DMS114 treated with DMSO at 0.1 percent for 48 hours (cell line): ENCODE results near the gene MCF2.

Experiments used
- DNase-seq: peaks from one replicate; lab custom pipeline; 2025; ENCODE audit not compliant: unreplicated experiment; lab: John Stamatoyannopoulos, UW

The MCF2 gene

GRCh38 chrX:139639253-139639652, 68.7 kb downstream of the MCF2 start:
- no peak for DNase-seq

GRCh38 chrX:139600105-139600504, 107.9 kb downstream of the MCF2 start:
- no peak for DNase-seq

GRCh38 chrX:139596068-139596467, 111.9 kb downstream of the MCF2 start:
- no peak for DNase-seq

GRCh38 chrX:139585613-139586012, 122.4 kb downstream of the MCF2 start:
- no peak for DNase-seq

GRCh38 chrX:139581068-139581467, 126.9 kb downstream of the MCF2 start:
- no peak for DNase-seq

- no peak for DNase-seq
Measured at GRCh38 chrX:139566981-139567380, 141.0 kb downstream of the MCF2 start.

GRCh38 chrX:139563251-139563650, 144.7 kb downstream of the MCF2 start:
- no peak for DNase-seq

- DNase-seq = no peak
Measured at GRCh38 chrX:139560221-139560620, 147.7 kb downstream of the MCF2 start.

- DNase-seq = peak; percentile 17
Measured at GRCh38 chrX:139559383-139560042, 148.5 kb downstream of the MCF2 start.

GRCh38 chrX:139554991-139555675, 152.8 kb downstream of the MCF2 start:
- no peak for DNase-seq

GRCh38 chrX:139554376-139554775, 153.6 kb downstream of the MCF2 start:
- DNase-seq = no peak

- no peak for DNase-seq
Measured at GRCh38 chrX:139544591-139544990, 163.4 kb downstream of the MCF2 start.

- no peak for DNase-seq
Measured at GRCh38 chrX:139543920-139544319, 164.0 kb downstream of the MCF2 start.

GRCh38 chrX:139542652-139543051, 165.3 kb downstream of the MCF2 start:
- DNase-seq = no peak

- DNase-seq = no peak
Measured at GRCh38 chrX:139538907-139539790, 168.8 kb downstream of the MCF2 start.

- DNase-seq = no peak
Measured at GRCh38 chrX:139533444-139533843, 174.5 kb downstream of the MCF2 start.

- DNase-seq = no peak
Measured at GRCh38 chrX:139532834-139533233, 175.1 kb downstream of the MCF2 start.
